PC-3 (cell line): Measurements from ENCODE around the gene MBNL1.

ENCODE experiments used
- EZH2 ChIP-seq: fragments of 300-600 bp; sonication (generic); IDR thresholded peaks from one replicate; pipeline ENCODE4 v1.6.1; 2017; ENCODE audit warnings: antibody characterized with exemption, mild to moderate bottlenecking, low read length; ENCODE audit not compliant: unreplicated experiment
- EZH2phosphoT487 ChIP-seq: fragments of 300-600 bp; sonication (generic); IDR thresholded peaks from 2 replicates; pipeline ENCODE4 v1.6.1; 2018; ENCODE audit warnings: mild to moderate bottlenecking, antibody characterized with exemption, low read length, borderline replicate concordance
- TF ChIP-seq, protein P1 (sequence below): fragments of 300-600 bp; sonication (generic); conservative IDR thresholded peaks from 2 replicates; pipeline ENCODE4 v1.5.1; 2017; ENCODE audit warnings: antibody characterized with exemption, low read depth, mild to moderate bottlenecking, low read length

DNA sequence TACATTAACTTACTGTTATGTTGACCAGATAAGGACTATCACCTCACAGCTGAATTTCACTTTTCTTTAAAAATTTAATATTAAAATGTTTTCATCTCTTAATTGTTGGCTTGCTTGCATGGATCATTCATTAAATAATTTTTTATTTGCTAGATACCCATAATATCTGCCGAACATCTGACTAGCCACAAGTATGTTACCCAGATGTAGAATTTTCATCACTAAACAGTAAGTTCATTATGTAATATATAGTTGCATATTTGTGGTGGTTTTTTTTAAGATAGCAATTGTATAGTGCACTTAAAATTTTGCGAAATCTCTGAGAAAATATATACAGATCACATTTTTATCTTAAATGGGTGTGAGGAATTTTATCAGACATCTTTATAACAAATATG, 190.4 kb downstream of the MBNL1 start:
- TF ChIP-seq, protein P1, sequence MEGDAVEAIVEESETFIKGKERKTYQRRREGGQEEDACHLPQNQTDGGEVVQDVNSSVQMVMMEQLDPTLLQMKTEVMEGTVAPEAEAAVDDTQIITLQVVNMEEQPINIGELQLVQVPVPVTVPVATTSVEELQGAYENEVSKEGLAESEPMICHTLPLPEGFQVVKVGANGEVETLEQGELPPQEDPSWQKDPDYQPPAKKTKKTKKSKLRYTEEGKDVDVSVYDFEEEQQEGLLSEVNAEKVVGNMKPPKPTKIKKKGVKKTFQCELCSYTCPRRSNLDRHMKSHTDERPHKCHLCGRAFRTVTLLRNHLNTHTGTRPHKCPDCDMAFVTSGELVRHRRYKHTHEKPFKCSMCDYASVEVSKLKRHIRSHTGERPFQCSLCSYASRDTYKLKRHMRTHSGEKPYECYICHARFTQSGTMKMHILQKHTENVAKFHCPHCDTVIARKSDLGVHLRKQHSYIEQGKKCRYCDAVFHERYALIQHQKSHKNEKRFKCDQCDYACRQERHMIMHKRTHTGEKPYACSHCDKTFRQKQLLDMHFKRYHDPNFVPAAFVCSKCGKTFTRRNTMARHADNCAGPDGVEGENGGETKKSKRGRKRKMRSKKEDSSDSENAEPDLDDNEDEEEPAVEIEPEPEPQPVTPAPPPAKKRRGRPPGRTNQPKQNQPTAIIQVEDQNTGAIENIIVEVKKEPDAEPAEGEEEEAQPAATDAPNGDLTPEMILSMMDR = no peak
- TF ChIP-seq EZH2 = no peak
- TF ChIP-seq EZH2phosphoT487 = no peak
